ENCODE data around the gene WDR33.
A peak's percentile ranks its signal among the peaks of the same experiment; 100 is the strongest.

The WDR33 gene

GRCh38 chr2:127671557-127672302, 139.2 kb downstream of the WDR33 start:
- no peak for DNase-seq (ENCODE audit: low spot score)

DNA sequence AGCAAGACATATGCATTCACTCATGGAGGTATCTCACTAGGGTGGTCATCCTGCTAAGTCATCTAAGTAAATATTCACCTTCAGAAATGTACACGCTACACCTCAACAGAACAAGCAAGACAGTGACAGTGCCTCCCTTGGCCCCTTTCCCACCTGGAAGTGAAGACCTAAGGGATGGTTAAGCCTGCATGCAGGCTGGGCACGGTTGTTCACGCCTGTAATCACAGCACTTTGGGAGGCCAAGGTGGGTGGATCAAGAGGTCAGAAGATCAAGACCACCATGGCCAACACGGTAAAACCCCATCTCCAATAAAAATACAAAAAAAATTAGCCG, 140.0 kb downstream of the WDR33 start:
- DNase-seq (ENCODE audit: low spot score), result no peak

GRCh38 chr2:127670055-127670956, 140.7 kb downstream of the WDR33 start:
- no peak for DNase-seq (ENCODE audit: low spot score)

DNA sequence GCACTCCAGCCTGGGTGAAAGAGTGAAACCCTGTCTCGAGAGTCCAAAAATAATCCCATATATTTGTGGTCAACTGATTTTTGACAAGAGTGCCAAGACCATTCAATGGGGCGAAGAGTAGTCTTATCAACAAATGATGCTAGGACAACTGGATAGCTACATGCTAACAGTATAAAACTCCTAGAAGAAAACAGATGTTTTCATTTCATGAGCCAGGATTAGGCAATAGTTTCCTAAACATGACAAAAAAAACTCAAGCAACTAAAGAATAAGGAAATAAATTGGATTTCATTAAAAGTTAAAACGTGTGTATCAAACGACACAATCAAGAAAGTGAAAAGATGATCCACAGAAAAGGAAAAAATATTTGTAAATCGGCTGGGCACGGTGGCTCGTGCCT, 141.9 kb downstream of the WDR33 start:
- DNase-seq (ENCODE audit: low spot score), result no peak

- DNase-seq (ENCODE audit: low spot score), result no peak
Measured at GRCh38 chr2:127665267-127665893, 145.6 kb downstream of the WDR33 start.

- DNase-seq (ENCODE audit: low spot score), result no peak
Measured at GRCh38 chr2:127664895-127665225, 146.1 kb downstream of the WDR33 start.

DNA sequence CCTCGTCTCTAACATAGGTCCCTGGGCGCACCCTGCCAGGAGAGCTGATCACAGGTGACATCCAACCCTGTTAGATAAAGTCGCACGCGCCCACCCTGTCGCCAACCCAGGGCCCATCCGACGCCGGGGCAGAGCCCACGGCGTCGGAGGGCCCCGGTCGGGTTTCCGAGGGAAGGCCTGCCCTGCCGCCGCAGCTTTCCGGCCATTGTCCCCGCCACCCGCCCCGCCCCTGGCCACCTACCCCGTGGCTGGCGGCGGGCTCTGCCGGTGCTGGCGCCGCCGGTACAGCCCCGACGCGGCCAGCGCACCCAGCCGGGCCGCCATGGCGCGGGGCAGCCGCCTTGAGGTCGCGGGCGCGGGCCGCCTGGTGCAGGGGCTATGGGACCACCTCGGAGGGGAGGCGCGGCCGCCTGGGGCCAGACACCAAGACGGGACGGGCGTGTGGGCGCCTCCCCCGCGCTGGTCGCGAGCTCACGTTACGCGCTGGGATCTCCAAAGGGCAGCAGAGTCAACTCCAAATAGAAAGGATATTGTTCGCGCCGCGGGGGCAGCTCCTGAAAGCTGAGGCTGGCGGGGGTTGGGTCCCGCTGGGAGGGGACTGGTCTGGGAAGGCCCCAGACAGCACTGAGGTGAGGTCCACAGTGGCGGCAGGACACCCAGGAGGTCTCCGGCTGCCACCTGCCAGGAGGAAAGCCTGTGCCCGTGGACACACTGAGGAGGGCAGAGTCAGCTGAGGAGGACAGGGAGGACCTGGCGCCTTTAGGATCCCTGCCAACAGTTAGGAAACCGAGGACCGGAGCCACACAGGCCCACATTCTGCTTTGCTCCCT, 146.7 kb downstream of the WDR33 start:
- DNase-seq (ENCODE audit: low spot score), result peak; percentile 74

DNA sequence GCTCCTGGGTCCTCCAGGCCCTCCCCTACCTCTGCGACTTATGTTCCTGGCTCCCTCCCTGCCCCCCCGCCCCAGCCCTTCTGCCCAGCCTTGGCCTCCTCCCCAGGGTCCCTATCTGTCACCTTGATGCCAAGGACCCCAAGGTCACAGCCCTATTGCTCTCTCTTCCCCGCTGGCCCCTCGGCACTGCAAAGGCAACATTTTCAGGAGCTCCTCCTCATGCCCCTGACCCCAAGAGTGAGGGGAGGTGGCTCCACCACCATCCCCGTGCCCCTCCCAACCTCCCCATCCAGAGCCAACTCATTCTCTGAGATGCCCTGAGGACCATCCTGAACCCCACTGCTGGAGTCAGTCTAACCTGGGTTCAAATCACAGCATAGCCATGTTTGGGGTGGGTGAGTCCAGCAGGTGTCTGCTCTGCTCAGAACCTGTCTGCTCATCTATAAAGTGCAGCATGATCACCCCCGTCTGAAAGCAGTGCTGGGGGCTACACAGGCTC, 147.4 kb downstream of the WDR33 start:
- peak; percentile 44 for DNase-seq (ENCODE audit: low spot score)

- no peak for DNase-seq (ENCODE audit: low spot score)
Measured at GRCh38 chr2:127662937-127663565, 147.9 kb downstream of the WDR33 start.

- no peak for DNase-seq (ENCODE audit: low spot score)
Measured at GRCh38 chr2:127661949-127662510, 148.9 kb downstream of the WDR33 start.

DNA sequence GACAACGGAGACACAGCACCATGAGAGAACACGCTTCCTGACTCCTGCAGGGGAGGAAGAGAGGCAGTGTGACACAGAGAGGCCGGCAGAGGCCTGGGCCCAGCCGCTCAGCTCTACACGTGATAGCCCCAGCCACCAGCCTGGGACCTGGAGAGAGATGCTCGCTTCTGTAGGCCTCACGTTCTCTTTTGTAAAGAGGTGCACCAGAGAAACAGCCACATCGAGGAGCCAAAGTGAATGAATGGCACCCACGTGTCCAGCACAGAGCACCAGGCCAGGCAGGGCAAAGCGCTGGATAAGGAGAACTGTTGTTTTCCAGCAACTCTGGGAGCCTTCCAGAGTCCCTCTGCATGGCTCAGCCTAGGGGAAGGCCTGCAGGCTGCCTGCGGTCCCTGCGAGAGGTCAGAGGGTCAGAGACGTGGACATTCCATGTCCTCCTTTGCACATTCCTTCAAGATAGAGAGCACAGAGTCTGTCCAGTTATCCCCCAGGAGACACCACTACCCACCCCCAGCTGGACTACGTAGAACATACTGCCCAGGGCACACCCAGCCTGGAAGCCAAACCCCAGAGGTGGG, 149.8 kb downstream of the WDR33 start:
- no peak for DNase-seq (ENCODE audit: low spot score)

- no peak for DNase-seq (ENCODE audit: low spot score)
Measured at GRCh38 chr2:127660291-127660578, 150.7 kb downstream of the WDR33 start.

GRCh38 chr2:127659408-127660290, 151.3 kb downstream of the WDR33 start:
- no peak for DNase-seq (ENCODE audit: low spot score)

DNA sequence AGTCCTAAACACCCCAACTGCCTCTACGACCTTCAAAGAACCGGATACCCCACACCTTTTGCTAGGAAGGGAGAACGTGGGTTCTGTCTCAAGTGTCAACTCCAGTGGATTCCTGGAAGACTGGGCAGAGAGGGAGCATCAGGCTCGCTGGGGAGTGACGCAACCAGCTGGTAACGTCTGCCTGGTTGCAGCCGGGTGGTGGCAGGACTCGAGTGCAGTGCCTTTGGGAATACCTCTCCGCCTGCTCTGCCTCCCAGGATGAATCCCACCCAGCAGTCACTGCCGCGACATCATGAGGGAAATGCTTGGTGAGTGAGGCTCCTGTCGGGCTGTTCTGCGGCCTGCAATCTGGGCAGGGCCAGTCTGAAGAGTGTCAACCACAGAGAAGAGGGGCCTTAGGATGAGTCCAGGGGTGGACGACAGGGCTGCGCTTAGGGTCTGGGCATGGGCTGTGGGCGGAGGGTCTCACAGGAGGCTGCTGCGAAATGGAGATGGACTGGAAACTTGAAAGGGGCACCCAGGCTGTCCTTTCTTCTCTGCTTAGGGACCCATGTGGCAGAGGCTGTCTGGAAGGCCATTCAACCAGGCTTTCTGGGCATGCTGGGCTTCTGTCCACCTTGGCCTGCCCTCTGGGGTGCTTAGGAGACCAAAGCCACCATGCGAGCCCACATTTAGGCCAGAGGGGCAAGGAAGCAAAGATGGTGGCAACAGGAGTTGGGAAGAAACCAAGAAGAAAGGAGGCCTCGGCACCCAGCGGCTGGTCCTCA, 152.1 kb downstream of the WDR33 start:
- DNase-seq (ENCODE audit: low spot score), result no peak

DNA sequence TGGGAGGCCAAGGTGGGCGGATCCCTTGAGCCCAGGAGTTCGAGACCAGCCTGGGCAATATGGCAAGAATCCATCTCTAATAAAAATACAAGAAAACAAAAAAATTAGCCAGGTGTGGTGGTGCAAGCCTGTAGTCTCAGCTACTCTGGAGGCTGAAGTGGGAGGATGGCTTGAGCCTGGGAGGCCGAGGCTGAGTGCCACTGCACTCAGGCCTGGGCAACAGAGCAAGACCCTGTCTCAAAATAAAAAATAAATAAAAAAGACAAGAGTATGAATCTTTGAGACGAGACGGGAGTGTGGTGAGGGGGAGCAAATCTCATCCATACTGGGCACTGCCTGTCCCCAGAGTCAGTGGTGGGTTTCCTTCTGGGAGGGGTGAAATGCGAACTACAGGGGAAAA, 152.8 kb downstream of the WDR33 start:
- DNase-seq (ENCODE audit: low spot score), result no peak

GRCh38 chr2:127657232-127657595, 153.8 kb downstream of the WDR33 start:
- DNase-seq (ENCODE audit: low spot score), result no peak

DNA sequence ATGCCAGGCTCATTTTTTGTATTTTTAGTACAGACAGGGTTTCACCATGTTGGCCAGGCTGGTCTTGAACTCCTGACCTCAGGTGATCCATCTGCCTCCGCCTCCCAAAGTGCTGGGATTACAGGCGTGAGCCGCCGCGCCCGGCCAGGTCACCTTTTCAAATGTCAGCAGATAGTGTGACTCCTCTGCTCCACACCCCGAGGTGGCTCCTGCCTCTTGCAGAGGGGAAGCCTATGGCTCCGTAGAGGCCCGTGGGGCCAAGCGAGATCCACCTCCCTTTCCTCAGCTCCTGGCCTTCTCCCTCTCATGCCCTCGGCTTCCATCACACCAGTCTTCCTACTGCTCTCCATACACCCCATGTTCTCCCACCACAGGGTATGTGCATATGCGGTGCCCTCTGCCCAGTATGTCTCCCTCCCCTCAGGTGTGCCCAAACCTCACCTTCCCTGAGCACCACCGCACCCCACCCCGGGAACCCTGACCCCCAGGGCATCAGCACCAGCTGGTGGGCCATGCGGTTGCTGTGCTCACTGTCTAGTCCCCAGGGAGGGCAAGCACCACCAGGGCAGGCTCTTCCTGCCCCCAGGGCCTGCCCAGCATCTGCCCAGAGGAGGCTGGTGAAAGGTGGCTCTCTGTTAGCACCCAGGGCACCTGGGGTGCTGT, 154.3 kb downstream of the WDR33 start:
- no peak for DNase-seq (ENCODE audit: low spot score)

DNA sequence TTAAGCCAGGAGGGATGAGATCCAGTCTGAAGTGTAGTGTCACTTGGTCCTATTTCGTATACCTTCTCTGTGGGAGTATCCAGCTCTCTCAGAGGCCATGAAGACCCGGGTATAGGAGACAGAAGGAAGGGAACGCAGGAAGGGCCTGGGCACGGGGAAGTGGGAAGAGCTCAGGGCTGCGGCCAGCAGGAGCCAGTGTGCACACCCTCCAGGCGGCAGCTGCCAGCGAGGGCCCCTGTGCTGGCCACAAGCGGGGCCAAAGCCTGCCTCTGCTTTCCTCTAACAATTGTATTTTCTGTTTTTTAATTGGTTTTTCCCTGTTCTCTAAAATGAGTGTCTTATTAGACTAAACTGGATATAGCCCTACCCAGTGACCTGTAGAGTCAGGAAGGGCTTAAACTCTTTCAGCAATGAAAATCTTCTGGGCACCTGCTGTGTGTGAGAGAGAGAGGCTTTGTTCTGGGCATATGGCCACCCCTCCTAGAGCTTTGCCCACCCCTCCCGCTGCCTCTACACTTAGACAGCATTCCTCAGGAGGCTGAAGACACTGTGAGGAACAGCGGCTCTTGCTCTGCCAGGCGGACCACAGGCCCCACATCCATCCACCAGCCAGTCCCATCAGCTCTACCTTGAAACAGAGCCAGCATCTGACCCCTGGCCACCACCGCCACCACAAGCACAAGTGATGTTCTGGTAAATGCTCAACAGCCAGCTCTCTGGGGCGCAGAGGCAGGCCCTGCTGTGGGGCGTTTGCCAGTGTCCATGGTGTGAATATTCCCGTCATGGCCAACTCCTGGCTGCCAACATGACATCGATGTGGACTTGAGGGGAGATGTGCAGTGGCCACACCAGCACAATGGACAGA, 155.5 kb downstream of the WDR33 start:
- DNase-seq (ENCODE audit: low spot score), result no peak

Measured in ecto neural progenitor cell (in vitro differentiated cells).